Stimulated activated CD4-positive, alpha-beta T cell treated with anti-CD3 and anti-CD28 coated beads, TNF-alpha, amount 100 ng/mL, for 1 hour (primary cell): Measurements from ENCODE around the gene GPR146.

ENCODE experiments used
- DNase-seq, 3 donors: peaks; one replicate each; pipeline ENCODE4 v3.0.0-alpha.2; 2020; ENCODE audit warnings: low read depth in 3 of 3, low spot score in 1 of 3

The GPR146 gene

GRCh38 chr7:1011297-1012003 lies 32.9 kb upstream of the GPR146 start:
- no peak for DNase-seq

GRCh38 chr7:1012004-1012715 lies 32.2 kb upstream of the GPR146 start:
- DNase-seq: no peak

DNA sequence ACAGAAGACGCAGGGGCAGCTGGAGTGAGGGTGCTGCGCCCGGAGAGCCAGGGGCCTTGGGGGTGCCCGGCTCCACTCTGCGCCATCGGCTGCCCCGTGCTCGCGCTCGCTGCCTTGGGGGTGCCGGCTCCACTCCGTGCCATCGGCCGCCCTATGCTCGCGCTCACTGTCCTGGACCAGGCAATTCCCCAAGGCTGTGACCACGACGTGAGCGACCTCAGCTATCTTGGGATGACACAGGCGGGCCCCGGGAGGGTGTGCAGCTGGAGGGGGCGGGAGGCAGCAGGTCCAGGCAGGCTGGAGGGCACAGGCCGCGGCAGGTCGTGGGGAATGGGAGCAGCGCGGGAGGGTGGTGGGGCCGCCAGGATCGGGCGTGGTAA lies 31.6 kb upstream of the GPR146 start:
- DNase-seq: no peak

GRCh38 chr7:1013581-1013980 lies 30.8 kb upstream of the GPR146 start:
- no peak for DNase-seq

GRCh38 chr7:1014681-1015080 lies 29.7 kb upstream of the GPR146 start:
- no peak for DNase-seq

- no peak for DNase-seq
These were observed 28.9 kb upstream of the GPR146 start for GRCh38 chr7:1015196-1016121.

GRCh38 chr7:1016577-1017531 lies 27.5 kb upstream of the GPR146 start:
- no peak for DNase-seq

DNA sequence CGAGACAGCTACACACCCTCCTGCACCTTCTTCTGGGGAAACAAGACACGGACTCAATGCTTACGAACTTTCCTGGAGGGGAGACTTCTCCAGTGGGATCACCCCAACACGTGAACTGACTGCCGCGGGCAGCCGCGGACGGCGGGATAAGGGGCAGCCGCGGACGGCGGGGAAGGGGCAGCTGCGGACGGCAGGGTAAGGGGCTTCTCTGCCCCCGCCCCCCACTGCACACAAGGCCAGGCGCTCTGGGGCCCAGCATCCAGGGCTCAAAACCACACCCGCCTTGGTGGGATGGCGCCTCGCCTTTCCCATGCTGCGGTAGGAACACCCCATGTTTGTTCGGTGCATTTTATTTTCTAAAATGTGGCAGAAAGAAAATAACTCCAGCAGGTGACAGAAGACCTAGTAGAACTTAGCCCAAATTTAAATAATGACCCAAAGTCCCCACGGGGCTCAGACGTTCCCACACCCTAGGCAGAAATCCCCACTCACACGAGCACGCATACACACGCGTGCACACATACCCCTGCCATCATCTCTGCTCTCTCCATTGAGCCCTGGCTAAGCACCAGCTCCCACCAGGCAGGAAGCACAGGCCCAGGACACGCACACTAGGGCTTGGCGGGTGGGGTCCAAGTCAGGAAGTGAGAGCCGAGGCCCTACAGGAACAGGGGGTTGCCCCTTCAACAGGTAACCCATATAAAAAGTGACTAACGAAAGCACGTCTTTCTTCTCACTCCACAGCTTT lies 26.6 kb upstream of the GPR146 start:
- no peak for DNase-seq

DNA sequence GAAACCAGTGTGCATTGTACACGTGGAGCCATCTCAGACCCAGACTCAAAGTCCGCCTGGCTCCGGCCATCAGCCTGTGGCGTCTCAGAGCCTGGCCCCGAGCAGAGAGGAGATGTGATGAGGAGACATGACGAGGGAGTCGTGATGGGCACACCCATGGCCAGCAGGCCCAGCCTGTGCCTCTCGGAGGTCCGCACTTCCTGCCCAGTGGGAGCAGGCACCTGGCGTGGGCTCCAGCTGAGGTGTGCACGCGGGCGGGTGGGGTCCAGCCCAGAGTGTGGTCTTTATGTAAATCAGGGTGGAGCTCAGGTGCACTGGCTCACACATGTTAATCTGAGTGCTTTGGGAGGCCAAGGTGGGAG lies 26.0 kb upstream of the GPR146 start:
- no peak for DNase-seq

- DNase-seq: no peak
These were observed 25.0 kb upstream of the GPR146 start for GRCh38 chr7:1019255-1019785.

- DNase-seq: no peak
These were observed 24.3 kb upstream of the GPR146 start for GRCh38 chr7:1019789-1020610.

DNA sequence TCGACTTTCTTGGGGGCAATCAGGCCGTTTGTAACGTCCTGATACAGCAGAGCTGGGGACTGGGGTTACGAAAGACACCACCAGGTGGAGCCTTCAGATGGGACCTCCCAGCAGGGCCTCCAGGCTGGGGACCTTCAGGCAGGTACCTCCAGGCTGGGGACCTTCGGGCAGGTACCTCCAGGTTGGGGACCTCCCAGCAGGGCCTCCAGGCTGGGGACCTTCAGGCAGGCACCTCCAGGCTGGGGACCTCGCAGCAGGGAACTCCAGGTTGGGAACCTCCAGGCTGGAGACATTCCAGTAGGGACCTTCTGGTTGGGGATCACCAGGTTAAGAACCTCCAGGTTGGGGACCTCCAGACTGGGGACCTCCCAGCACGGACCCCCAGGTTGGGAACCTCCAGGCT lies 23.5 kb upstream of the GPR146 start:
- no peak for DNase-seq

DNA sequence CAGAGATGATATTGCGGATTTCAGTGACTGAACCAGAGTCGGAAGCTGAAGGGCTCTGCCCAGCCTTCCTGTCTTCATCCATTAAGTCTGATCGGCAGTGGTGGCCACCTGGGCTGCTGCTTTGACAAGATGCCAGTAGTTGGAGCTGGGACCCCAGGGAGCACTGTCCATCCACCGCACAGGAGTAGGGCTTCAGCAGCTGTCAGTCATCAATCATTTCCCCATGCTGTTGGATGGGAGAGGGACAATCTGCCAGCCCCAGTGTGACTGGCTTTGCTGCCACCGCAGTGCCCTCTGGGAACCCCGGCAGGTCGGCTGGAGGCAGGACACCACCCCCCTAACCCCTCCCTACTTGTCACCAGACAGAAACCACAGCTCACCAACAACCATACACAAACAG lies 23.0 kb upstream of the GPR146 start:
- no peak for DNase-seq

GRCh38 chr7:1021931-1022330 lies 22.4 kb upstream of the GPR146 start:
- no peak for DNase-seq

- no peak for DNase-seq
These were observed 22.0 kb upstream of the GPR146 start for GRCh38 chr7:1022356-1022755.

GRCh38 chr7:1022801-1023465 lies 21.4 kb upstream of the GPR146 start:
- DNase-seq: no peak

DNA sequence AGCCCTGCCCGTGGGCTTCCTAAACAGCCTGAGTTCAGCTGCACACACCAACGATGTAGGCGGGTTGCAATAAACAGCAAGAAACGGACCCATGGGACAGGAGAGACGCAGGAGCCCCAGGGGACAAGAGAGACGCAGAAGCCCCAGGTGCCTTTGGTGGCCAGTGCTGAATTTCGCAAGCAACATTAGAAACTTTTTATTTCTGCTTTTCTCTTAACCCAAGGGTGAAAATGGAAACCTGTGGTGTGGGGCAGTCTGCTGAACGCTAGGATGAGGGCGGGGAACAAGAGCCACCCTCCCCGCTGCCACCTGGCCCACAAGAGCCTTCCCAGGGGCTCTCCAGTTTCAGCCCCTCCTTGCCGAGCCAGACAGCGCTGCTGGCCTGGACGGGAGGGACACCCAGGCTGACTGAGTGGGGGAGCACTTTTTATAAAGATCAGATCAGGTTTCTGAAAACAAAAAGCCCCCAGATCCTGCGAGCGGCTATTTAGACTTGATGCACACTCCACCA lies 20.0 kb upstream of the GPR146 start:
- DNase-seq: no peak
